ENCODE results near the gene NBDY.

Gene NBDY

GRCh38 chrX:56786889-56787733, 58.1 kb downstream of the NBDY start:
- ATAC-seq: no peak
- no peak for DNase-seq

DNA sequence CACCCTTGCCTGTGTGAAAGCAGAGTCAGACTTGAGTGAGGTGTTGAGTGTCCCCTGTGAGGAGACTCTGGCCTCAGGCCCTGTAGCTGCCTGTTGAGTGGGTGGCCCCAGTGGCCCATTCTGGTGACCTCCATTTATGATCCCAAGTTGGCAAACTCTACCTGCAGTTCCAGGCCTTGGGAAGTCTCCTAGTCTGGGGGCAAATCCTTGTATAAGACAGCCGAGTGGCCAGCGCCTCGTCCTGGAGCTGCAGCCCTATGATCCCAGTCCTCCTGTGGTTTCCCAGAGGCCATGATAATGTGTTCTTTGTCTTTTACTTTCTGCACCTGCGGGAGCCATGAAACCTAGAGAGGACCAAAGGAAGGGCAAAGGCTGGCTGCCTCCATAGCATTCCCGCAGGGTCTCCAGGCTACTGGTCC, 58.7 kb downstream of the NBDY start:
- no peak for ATAC-seq

GRCh38 chrX:56788229-56788628, 59.2 kb downstream of the NBDY start:
- DNase-seq (no peak), ATAC-seq (no peak)

More for the DNA sequence above, 58.7 kb downstream of the NBDY start:
- DNase-seq: no peak

- no peak for DNase-seq
- no peak for ATAC-seq
Observed at GRCh38 chrX:56788717-56789122, 59.7 kb downstream of the NBDY start.

- ATAC-seq (no peak), DNase-seq (no peak)
Observed at GRCh38 chrX:56789518-56790070, 60.6 kb downstream of the NBDY start.

DNA sequence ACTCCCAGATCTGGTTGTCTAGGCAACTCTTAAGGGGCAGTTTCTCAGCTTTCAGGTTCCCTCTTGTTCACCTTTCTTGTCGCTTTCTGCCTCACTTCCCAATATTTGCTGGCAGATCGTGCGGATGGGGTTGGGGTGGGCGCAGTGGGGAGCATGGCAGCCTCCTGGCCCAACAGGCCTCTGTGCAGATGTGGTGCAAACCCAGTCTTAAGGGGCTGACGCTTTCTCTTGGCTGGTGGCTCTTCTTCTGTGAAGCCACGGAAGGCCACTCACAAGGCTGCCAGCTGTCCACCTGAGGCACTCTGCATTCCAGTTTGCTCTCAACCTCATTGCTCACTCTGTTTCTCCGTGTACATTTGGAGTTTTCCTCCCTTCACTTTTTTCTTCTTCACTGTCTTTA, 61.7 kb downstream of the NBDY start:
- no peak for DNase-seq

GRCh38 chrX:56791456-56791855, 62.4 kb downstream of the NBDY start:
- DNase-seq (no peak), ATAC-seq (no peak)

More for the DNA sequence above, 61.7 kb downstream of the NBDY start:
- no peak for ATAC-seq

DNA sequence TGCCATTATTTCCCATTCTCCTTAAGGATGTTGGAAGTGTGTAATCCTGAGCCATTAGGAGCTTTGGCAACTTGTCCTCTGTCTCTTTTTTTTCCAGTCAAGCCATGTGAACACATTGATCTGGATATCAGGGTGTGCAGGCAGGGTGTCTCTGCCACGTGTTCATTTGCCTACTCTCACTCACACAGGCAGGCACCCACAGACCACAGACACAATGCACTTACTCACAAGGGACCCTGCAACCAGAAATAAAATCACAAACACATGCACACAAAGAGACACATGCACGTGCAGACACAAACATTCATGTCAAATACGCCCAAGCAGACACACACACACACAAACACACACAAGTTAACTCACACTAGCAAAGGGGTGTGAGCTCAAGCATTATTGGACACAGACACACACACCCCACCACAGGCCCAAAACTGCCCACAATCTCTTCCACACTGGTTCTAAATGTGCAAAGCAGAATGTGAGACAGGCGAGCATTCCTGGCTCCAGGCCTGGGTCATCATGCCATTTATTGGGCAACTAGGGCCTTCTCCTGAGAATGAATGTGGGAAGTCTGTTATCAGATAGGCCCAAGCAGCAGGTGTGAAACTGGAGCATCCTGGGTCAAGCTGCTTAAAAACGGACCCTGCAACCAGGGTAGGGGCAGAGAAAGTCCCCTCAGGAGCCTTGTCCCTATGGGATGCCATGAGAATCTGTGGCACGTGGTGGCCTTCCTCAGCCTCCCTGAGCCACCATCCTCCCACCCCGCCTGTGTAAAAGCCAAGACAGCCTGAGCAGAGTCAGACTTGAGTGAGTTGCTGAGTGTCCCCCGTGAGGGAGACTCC, 63.4 kb downstream of the NBDY start:
- ATAC-seq: no peak
- DNase-seq: no peak

GRCh38 chrX:56793112-56793430, 64.0 kb downstream of the NBDY start:
- ATAC-seq: no peak
- DNase-seq: no peak

DNA sequence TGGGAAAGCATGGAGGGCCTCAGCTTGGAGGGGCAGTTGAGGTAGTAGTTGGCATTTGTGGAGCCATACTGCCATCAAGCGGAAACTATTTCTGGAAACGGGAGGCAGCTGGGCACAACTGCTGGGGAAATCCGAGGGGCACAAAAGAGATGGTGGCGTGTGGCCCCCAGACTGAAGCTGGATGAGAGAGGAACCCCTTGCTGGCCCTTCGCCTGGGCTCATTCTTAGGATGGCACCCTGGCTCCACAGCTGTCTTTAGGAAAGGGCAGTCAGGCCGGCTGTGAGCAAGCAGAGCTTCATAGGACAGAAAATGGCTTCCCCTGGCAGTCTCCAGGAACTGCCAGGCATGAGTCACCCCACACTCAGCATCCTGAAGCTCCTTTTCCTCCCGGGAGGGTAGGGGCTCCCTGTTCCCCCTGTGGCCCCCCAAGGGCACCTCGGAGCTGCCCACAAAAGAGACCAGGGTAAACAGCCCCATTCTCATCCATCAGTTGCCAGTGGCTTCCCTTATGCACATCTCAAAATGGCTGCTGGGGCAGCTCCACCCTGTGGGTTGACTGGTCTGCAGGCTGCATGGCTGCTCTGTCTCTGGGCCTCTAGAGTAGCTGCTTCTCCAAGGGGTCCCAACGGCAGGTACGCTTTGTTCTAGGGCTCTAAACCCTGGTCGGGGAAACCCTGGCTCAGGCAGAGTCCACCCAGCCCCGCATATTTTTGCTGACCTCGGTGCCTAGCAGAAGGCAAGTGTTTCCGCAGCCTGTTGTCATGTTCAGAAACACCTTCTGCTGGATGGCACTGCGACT, 64.7 kb downstream of the NBDY start:
- DNase-seq (no peak), ATAC-seq (no peak)

GRCh38 chrX:56794404-56795230, 65.6 kb downstream of the NBDY start:
- no peak for DNase-seq

GRCh38 chrX:56795309-56795868, 66.3 kb downstream of the NBDY start:
- ATAC-seq: no peak

More at GRCh38 chrX:56794404-56795230, 65.6 kb downstream of the NBDY start:
- ATAC-seq: no peak

DNA sequence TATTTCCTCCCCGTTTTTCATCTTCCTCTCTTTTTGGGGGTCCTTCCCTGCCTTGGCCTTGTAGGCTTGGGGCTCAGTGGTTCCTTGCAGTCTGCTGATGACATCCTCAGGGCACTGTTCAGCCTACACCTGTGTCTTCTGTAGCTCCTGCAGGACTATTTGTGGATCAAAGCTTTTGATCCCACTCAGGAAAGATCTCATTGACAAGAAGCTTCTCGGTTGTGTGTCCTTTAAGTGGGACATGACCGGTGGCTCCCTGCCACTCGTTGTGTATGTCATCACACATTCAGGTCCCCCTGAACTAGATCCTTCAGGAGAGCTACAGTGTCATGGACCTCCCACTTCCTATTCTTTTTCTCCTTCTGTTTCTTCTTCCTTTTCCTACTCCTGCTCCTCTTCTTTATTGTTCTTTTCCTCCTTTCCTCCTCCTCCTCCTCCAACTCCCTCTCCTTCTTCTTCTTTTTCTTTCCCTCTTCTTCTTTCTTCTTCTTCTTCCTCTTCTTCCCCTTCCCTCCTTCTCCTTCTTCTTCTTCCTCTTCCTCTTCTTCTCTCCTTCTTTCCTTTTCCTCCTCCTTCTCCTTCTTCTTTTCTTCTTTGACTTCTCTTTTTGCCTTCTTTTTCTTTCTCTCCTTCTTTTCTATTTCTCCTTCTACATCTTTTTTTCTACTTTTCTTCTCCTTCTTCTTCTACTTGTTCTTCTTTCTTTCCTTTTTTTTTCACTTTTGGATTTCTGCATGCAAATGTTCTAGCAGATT, 67.8 kb downstream of the NBDY start:
- DNase-seq (no peak), ATAC-seq (no peak)

More at GRCh38 chrX:56795309-56795868, 66.3 kb downstream of the NBDY start:
- DNase-seq: no peak

DNA sequence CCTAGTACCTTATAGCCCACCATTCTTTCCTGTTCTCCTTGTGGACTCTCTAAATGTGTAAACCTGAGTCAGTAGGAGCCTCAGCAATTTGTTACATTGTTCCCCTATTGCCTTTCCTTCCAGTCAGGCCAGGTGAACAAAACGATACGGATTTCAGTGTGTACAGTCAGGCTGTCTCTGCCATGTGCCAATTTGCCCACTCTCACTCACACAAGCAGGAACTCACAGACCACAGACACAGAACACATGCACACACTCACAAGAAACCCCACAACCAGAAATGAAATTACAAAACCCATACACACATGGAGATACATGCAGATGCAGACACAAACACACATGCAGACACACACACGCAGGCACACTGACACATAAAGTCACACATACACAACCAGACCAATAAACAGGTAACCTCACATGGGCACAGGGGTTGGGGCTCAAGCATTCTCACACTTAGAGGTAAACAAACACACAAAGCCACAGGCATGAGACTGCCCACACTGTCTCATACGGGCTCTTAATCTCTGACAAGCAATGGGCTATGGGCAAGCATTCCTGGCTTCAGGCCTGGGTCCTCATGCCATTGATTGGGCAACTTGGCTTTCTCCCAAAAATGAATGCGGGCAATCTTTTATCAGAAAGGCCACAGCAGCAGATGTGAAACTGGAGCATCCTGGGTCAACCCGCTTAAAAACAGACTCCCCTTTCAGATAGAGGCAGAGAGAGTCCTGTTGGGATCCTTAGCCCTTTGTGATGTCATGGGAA, 68.7 kb downstream of the NBDY start:
- DNase-seq (no peak), ATAC-seq (no peak)

- DNase-seq (peak; percentile 16), ATAC-seq (peak; percentile 55)
Observed at GRCh38 chrX:56798339-56798711, 69.3 kb downstream of the NBDY start.

GRCh38 chrX:56798866-56799758, 70.1 kb downstream of the NBDY start:
- no peak for ATAC-seq
- no peak for DNase-seq

GRCh38 chrX:56800307-56800706, 71.3 kb downstream of the NBDY start:
- ATAC-seq: no peak
- DNase-seq: no peak

DNA sequence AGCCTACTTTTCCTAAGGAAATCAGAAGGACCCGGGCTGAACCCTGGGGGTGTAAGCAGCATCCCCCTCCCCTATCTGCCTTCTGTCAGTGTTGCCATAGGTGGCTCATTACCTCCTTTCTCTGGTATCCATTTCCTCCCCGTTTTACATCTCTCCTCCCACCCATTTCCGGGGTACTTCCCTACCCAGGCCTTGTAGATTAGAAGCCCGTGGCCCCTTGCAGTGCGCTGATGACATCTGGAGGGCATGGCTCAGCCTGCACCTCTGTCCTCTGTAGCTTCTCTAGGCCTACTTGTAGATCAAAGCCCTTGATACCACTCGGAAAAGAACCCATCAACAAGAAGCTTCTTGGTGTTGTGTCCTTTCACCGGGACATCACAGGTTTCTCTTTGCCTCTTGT, 71.8 kb downstream of the NBDY start:
- ATAC-seq: peak; percentile 86
- DNase-seq: peak; percentile 43
